Measurements from ENCODE around the gene OPCML. TPM values are rescaled to one million over a fixed set of nuclear protein-coding genes. Genes with fewer than 3 reads are reported as not detected.
A peak's percentile ranks its signal among the peaks of the same experiment; 100 is the strongest.

The OPCML gene
- total RNA-seq, 1 experiment from 2014 or later: not detected

- no peak for DNase-seq (ENCODE audit: low read depth)
Observed at GRCh38 chr11:133361689-133361994, 170.7 kb downstream of the OPCML start.

GRCh38 chr11:133360860-133361688 lies 171.2 kb downstream of the OPCML start:
- DNase-seq (ENCODE audit: low read depth): no peak

GRCh38 chr11:133355095-133355494 lies 177.2 kb downstream of the OPCML start:
- DNase-seq (ENCODE audit: low read depth): no peak

GRCh38 chr11:133354069-133354468 lies 178.2 kb downstream of the OPCML start:
- no peak for DNase-seq (ENCODE audit: low read depth)

GRCh38 chr11:133350045-133350444 lies 182.3 kb downstream of the OPCML start:
- DNase-seq (ENCODE audit: low read depth): no peak

GRCh38 chr11:133347988-133348387 lies 184.3 kb downstream of the OPCML start:
- peak; percentile 55 for DNase-seq (ENCODE audit: low read depth)

GRCh38 chr11:133346137-133346536 lies 186.2 kb downstream of the OPCML start:
- DNase-seq (ENCODE audit: low read depth): no peak

- peak; percentile 96 for DNase-seq (ENCODE audit: low read depth)
Observed at GRCh38 chr11:133343951-133344350, 188.3 kb downstream of the OPCML start.

- no peak for DNase-seq (ENCODE audit: low read depth)
Observed at GRCh38 chr11:133339495-133340140, 192.7 kb downstream of the OPCML start.

GRCh38 chr11:133338588-133338987 lies 193.7 kb downstream of the OPCML start:
- no peak for DNase-seq (ENCODE audit: low read depth)

- no peak for DNase-seq (ENCODE audit: low read depth)
Observed at GRCh38 chr11:133337951-133338418, 194.3 kb downstream of the OPCML start.

GRCh38 chr11:133337193-133337592 lies 195.1 kb downstream of the OPCML start:
- DNase-seq (ENCODE audit: low read depth): no peak

- DNase-seq (ENCODE audit: low read depth): no peak
Observed at GRCh38 chr11:133331031-133331430, 201.3 kb downstream of the OPCML start.

- no peak for DNase-seq (ENCODE audit: low read depth)
Observed at GRCh38 chr11:133326849-133327248, 205.5 kb downstream of the OPCML start.

- DNase-seq (ENCODE audit: low read depth): no peak
Observed at GRCh38 chr11:133326332-133326731, 206.0 kb downstream of the OPCML start.

- DNase-seq (ENCODE audit: low read depth): no peak
Observed at GRCh38 chr11:133325711-133326110, 206.6 kb downstream of the OPCML start.

GRCh38 chr11:133323354-133323753 lies 208.9 kb downstream of the OPCML start:
- no peak for DNase-seq (ENCODE audit: low read depth)

GRCh38 chr11:133318221-133318620 lies 214.1 kb downstream of the OPCML start:
- no peak for DNase-seq (ENCODE audit: low read depth)

- DNase-seq (ENCODE audit: low read depth): no peak
Observed at GRCh38 chr11:133311230-133311629, 221.1 kb downstream of the OPCML start.

- DNase-seq (ENCODE audit: low read depth): peak; percentile 15
Observed at GRCh38 chr11:133306019-133306418, 226.3 kb downstream of the OPCML start.

GRCh38 chr11:133305208-133305956 lies 226.9 kb downstream of the OPCML start:
- DNase-seq (ENCODE audit: low read depth): peak; percentile 34

- DNase-seq (ENCODE audit: low read depth): no peak
Observed at GRCh38 chr11:133303262-133303661, 229.0 kb downstream of the OPCML start.

GRCh38 chr11:133302056-133302455 lies 230.2 kb downstream of the OPCML start:
- DNase-seq (ENCODE audit: low read depth): no peak

All from Daoy (cell line).